HepG2 (cell line): Measurements from ENCODE around the gene TECTB. TPM values are rescaled to one million over a fixed set of nuclear protein-coding genes. Genes with fewer than 3 reads are reported as not detected.

Source experiments
- CEBPG ChIP-seq: IDR thresholded peaks from 2 replicates; pipeline ENCODE4 v1.6.1; 2016
- DR1 ChIP-seq: sonication (generic); formaldehyde crosslinking; IDR thresholded peaks from 2 replicates; pipeline ENCODE4 v1.8.0; 2021; ENCODE audit warnings: mild to moderate bottlenecking, missing genetic modification reagents, inconsistent platforms
- EP300 ChIP-seq, 3 experiments: sonication (generic) in 1 of 3; formaldehyde crosslinking in 1 of 3; IDR thresholded peaks; 2 replicates each; pipeline versions ENCODE4 v1.5.1 to v1.6.1; 2011 to 2020; ENCODE audit warnings: low read depth in 2 of 3, low read length in 2 of 3, borderline replicate concordance in 1 of 3, improper control_type of control experiment in 1 of 3, mild to moderate bottlenecking in 1 of 3, missing genetic modification reagents in 1 of 3, moderate library complexity in 1 of 3
- FOSL1 ChIP-seq: sonication (generic); formaldehyde crosslinking; IDR thresholded peaks from 2 replicates; pipeline ENCODE4 v1.9.0; 2021; ENCODE audit warnings: missing genetic modification reagents, borderline replicate concordance
- HDAC1 ChIP-seq: sonication (generic); formaldehyde crosslinking; IDR thresholded peaks from 2 replicates; pipeline ENCODE4 v1.5.1; 2020; ENCODE audit warnings: mild to moderate bottlenecking, missing genetic modification reagents
- HMG20A ChIP-seq: IDR thresholded peaks from 2 replicates; pipeline ENCODE4 v1.6.1; 2016; ENCODE audit warnings: borderline replicate concordance
- NCOA2 ChIP-seq: sonication (generic); formaldehyde crosslinking; IDR thresholded peaks from 2 replicates; pipeline ENCODE4 v1.8.0; 2022; ENCODE audit warnings: inconsistent platforms
- NFE2 ChIP-seq: sonication (generic); formaldehyde crosslinking; IDR thresholded peaks from 2 replicates; pipeline ENCODE4 v1.4.0; 2020; ENCODE audit warnings: missing genetic modification reagents
- PHF21A ChIP-seq: sonication (generic); formaldehyde crosslinking; IDR thresholded peaks from 2 replicates; pipeline ENCODE4 v1.5.0; 2020; ENCODE audit warnings: mild to moderate bottlenecking, missing genetic modification reagents
- SAP130 ChIP-seq: IDR thresholded peaks from 2 replicates; pipeline ENCODE4 v1.6.1; 2016; ENCODE audit warnings: low read depth
- STAT5B ChIP-seq: sonication (generic); formaldehyde crosslinking; IDR thresholded peaks from 2 replicates; pipeline ENCODE4 v1.4.0; 2020; ENCODE audit warnings: missing genetic modification reagents
- TCF7 ChIP-seq: sonication (generic); IDR thresholded peaks from 2 replicates; pipeline ENCODE4 v1.6.1; 2016; ENCODE audit warnings: antibody characterized with exemption, low read depth
- THAP11 ChIP-seq: IDR thresholded peaks from 2 replicates; pipeline ENCODE4 v1.6.1; 2016; ENCODE audit warnings: missing biosample characterization, missing genetic modification reagents
- ZNF205 ChIP-seq: IDR thresholded peaks from 2 replicates; pipeline ENCODE4 v1.6.1; 2018; ENCODE audit warnings: missing biosample characterization, missing genetic modification reagents
- polyA plus RNA-seq, 8 experiments: library from polyadenylated mRNA; depleted of rRNA in 3 of 8; stranded (reverse) in 7 of 8; unstranded in 1 of 8; fragments of >200 nt; fragmentation: Illumina TruSeq in 4 of 8; extraction: Trizol in 4 of 8; gene quantifications; 2 replicates each; pipeline versions ENCODE4 v1.2.1 to v1.2.3, GENCODE V29; 2011 to 2016; ENCODE audit warnings: low read depth in 4 of 8, missing spikeins in 1 of 8, mixed read lengths in 1 of 8; ENCODE audit not compliant: insufficient read depth in 1 of 8
- total RNA-seq, 5 experiments: library from RNA; depleted of rRNA; stranded (reverse); fragments of >200 nt; fragmentation: Illumina TruSeq; extraction: Trizol; gene quantifications; 2 replicates each; pipeline ENCODE4 v1.2.3, GENCODE V29; 2016; ENCODE audit warnings: low read depth in 1 of 5
- TF ChIP-seq, protein P1 (sequence below): IDR thresholded peaks from 2 replicates; pipeline ENCODE4 v1.4.0; 2020; ENCODE audit warnings: mild to moderate bottlenecking, missing genetic modification reagents
- TF ChIP-seq, protein P2 (sequence below): sonication (generic); formaldehyde crosslinking; IDR thresholded peaks from 2 replicates; pipeline ENCODE4 v1.4.0; 2020; ENCODE audit warnings: missing genetic modification reagents
- TF ChIP-seq, protein P3 (sequence below): sonication (generic); formaldehyde crosslinking; IDR thresholded peaks from 2 replicates; pipeline ENCODE4 v1.4.0; 2020; ENCODE audit warnings: missing genetic modification reagents, borderline replicate concordance

Gene TECTB
- total and polyA plus RNA-seq, 2 of the 13 experiments (the other 11 are each of a cell fraction or from before 2014, with no cell fraction given), result 0.78 to 1.8 TPM

DNA sequence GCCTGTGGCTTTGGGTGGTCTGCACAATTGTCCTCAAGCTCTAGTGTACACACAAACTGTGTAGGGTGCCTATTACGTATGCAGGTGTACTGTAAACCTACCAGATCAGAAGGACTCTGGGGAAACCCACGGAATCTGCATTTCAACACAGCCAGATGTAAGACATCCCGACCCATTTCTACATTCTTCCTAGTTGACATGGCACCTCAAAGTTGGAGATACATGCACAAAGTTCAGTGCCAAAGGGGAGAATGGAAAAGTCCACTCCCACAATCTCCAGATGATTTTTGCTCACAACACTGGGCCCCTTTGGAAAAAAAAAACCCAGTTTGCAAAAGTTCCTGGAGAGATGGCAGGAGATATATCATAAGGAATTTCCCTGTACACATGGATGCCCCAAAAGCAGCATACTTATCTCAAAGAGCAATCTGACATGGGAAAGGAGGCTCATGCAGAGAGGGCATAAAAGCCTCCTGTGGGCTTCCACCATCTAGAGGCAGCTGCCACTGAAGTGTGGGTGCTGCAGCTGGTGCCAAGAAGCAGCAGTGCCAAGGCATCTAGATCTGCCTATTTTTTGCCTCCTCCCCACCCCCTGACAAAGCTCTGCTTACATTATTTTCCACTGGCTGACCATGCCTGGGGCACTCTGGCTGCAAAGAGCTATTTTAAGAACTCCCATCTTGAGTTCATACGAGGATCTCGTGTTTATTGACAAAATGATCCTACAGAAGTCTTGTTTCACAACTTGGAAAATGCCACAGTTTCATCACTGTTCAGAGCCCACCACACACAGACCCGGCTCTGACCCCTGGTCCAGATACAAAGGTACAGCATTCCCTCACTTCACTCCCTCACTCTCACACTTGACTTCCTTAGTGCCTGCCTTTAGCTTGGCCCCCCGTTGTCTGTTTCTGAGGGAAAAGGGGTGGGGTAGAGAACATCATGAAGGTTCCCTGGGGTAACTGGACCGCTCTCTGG is 12.9 kb downstream of the TECTB start (continued):
- TF ChIP-seq, protein P1, sequence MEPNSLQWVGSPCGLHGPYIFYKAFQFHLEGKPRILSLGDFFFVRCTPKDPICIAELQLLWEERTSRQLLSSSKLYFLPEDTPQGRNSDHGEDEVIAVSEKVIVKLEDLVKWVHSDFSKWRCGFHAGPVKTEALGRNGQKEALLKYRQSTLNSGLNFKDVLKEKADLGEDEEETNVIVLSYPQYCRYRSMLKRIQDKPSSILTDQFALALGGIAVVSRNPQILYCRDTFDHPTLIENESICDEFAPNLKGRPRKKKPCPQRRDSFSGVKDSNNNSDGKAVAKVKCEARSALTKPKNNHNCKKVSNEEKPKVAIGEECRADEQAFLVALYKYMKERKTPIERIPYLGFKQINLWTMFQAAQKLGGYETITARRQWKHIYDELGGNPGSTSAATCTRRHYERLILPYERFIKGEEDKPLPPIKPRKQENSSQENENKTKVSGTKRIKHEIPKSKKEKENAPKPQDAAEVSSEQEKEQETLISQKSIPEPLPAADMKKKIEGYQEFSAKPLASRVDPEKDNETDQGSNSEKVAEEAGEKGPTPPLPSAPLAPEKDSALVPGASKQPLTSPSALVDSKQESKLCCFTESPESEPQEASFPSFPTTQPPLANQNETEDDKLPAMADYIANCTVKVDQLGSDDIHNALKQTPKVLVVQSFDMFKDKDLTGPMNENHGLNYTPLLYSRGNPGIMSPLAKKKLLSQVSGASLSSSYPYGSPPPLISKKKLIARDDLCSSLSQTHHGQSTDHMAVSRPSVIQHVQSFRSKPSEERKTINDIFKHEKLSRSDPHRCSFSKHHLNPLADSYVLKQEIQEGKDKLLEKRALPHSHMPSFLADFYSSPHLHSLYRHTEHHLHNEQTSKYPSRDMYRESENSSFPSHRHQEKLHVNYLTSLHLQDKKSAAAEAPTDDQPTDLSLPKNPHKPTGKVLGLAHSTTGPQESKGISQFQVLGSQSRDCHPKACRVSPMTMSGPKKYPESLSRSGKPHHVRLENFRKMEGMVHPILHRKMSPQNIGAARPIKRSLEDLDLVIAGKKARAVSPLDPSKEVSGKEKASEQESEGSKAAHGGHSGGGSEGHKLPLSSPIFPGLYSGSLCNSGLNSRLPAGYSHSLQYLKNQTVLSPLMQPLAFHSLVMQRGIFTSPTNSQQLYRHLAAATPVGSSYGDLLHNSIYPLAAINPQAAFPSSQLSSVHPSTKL (CRISPR knock-in tag), result peak; percentile 3; the same call in 1 of the 2 replicates
- TF ChIP-seq NCOA2 (CRISPR knock-in tag), result no peak; the same call in 1 of the 2 replicates
- TF ChIP-seq TCF7, result peak; percentile 44; the same call in 1 of the 2 replicates
- TF ChIP-seq ZNF205 (CRISPR knock-in tag), result no peak
- peak; percentile 23; the same call in 1 of the 2 replicates for TF ChIP-seq HDAC1
- TF ChIP-seq, protein P2, sequence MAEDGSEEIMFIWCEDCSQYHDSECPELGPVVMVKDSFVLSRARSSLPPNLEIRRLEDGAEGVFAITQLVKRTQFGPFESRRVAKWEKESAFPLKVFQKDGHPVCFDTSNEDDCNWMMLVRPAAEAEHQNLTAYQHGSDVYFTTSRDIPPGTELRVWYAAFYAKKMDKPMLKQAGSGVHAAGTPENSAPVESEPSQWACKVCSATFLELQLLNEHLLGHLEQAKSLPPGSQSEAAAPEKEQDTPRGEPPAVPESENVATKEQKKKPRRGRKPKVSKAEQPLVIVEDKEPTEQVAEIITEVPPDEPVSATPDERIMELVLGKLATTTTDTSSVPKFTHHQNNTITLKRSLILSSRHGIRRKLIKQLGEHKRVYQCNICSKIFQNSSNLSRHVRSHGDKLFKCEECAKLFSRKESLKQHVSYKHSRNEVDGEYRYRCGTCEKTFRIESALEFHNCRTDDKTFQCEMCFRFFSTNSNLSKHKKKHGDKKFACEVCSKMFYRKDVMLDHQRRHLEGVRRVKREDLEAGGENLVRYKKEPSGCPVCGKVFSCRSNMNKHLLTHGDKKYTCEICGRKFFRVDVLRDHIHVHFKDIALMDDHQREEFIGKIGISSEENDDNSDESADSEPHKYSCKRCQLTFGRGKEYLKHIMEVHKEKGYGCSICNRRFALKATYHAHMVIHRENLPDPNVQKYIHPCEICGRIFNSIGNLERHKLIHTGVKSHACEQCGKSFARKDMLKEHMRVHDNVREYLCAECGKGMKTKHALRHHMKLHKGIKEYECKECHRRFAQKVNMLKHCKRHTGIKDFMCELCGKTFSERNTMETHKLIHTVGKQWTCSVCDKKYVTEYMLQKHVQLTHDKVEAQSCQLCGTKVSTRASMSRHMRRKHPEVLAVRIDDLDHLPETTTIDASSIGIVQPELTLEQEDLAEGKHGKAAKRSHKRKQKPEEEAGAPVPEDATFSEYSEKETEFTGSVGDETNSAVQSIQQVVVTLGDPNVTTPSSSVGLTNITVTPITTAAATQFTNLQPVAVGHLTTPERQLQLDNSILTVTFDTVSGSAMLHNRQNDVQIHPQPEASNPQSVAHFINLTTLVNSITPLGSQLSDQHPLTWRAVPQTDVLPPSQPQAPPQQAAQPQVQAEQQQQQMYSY (CRISPR knock-in tag), result no peak
- TF ChIP-seq HMG20A (CRISPR knock-in tag), result peak; percentile 29; the same call in 1 of the 2 replicates
- TF ChIP-seq CEBPG, result 0 out of 2 replicates have a peak, but pooled peaks have one; percentile 20
- TF ChIP-seq DR1 (CRISPR knock-in tag), result 0 out of 2 replicates have a peak, but pooled peaks have one; percentile 1
- TF ChIP-seq EP300 (IDR thresholded peaks at IDR 0.05; ENCODE audit: low read depth in 2 of 2, low read length in 2 of 2), result peak in 1 of 2 experiments; percentile 79; a peak in 2 of 4 replicates
- no peak for TF ChIP-seq EP300 (CRISPR knock-in tag; IDR thresholded peaks at IDR 0.05; ENCODE audit: borderline replicate concordance)
- no peak for TF ChIP-seq FOSL1
- no peak for TF ChIP-seq STAT5B (CRISPR knock-in tag)
- TF ChIP-seq PHF21A (CRISPR knock-in tag), result peak; percentile 46; the same call in 1 of the 2 replicates
- peak; percentile 22; the same call in 1 of the 2 replicates for TF ChIP-seq SAP130 (CRISPR knock-in tag)
- TF ChIP-seq, protein P3, sequence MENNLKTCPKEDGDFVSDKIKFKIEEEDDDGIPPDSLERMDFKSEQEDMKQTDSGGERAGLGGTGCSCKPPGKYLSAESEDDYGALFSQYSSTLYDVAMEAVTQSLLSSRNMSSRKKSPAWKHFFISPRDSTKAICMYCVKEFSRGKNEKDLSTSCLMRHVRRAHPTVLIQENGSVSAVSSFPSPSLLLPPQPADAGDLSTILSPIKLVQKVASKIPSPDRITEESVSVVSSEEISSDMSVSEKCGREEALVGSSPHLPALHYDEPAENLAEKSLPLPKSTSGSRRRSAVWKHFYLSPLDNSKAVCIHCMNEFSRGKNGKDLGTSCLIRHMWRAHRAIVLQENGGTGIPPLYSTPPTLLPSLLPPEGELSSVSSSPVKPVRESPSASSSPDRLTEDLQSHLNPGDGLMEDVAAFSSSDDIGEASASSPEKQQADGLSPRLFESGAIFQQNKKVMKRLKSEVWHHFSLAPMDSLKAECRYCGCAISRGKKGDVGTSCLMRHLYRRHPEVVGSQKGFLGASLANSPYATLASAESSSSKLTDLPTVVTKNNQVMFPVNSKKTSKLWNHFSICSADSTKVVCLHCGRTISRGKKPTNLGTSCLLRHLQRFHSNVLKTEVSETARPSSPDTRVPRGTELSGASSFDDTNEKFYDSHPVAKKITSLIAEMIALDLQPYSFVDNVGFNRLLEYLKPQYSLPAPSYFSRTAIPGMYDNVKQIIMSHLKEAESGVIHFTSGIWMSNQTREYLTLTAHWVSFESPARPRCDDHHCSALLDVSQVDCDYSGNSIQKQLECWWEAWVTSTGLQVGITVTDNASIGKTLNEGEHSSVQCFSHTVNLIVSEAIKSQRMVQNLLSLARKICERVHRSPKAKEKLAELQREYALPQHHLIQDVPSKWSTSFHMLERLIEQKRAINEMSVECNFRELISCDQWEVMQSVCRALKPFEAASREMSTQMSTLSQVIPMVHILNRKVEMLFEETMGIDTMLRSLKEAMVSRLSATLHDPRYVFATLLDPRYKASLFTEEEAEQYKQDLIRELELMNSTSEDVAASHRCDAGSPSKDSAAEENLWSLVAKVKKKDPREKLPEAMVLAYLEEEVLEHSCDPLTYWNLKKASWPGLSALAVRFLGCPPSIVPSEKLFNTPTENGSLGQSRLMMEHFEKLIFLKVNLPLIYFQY (CRISPR knock-in tag), result peak; percentile 38; the same call in 1 of the 2 replicates
- peak; percentile 44 for TF ChIP-seq THAP11 (CRISPR knock-in tag)
- no peak for TF ChIP-seq NFE2 (CRISPR knock-in tag)
